Peyer's patch (tissue), 4 donors: ENCODE results near the gene TNPO3.

Source experiments
- CTCF ChIP-seq, 6 experiments: fragments of 450-650 bp in 4 of 6; fragments of 200-600 bp in 2 of 6; sonication (generic) in 1 of 6; IDR thresholded peaks; one replicate each; pipeline ENCODE4 v1.5.1; 2017 to 2019; ENCODE audit warnings: antibody characterized with exemption in 6 of 6, mild to moderate bottlenecking in 3 of 6, moderate library complexity in 1 of 6
- POLR2A ChIP-seq, 2 donors: fragments of 450-650 bp; IDR thresholded peaks; one replicate each; pipeline ENCODE4 v1.5.1; 2017; ENCODE audit warnings: antibody characterized with exemption in 2 of 2, mild to moderate bottlenecking in 2 of 2, moderate library complexity in 2 of 2

- no peak for TF ChIP-seq CTCF (IDR thresholded peaks at IDR 0.05)
- TF ChIP-seq POLR2A (IDR thresholded peaks at IDR 0.05): no peak
Measured at GRCh38 chr7:128968624-128969023, 86.3 kb downstream of the TNPO3 start.
